ENCODE measurements around the gene GRIA4. TPM values are rescaled to one million over a fixed set of nuclear protein-coding genes. Genes with fewer than 3 reads are reported as not detected.

Gene GRIA4
- total and polyA plus RNA-seq, 7 donors: 0.23 to 6.6 (median 1.9) TPM

DNA sequence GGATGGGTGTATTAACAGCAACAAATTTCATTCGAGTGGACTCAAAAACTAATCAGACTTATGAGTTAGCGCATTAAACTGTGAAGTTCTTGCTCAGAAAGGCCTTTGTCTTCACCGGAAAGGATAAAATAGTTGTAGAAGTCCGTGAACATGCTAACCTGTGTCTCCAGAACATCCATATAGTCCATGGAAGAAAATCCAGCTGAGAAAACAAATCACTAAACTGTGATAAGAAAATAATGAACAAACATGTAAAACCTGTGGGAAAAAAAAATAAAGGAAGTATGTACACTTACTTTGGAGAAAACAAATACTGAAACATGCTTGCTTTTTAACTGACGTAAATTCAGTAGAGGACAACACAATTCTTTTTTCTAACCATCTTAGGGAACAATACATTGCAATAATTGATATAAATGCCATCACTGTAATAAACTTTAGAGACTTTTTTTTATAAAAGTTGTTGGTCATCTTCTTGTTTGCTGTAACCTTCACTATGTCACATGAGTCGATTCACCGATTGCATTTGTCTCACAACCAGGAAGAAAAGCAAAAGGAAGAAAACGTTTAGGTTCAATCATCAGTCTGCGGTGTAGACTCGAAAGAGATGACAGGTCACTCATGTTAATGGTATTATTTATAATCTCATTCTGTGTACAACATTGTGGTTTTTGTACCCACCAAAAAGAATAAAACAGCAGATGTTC is 370.3 kb downstream of the GRIA4 start:
- no peaks in the 10 kb centered on the region for H3K27me3 ChIP-seq
- intact Hi-C loops (cut with DNase I): no loop called here
- no peaks in the 10 kb centered on the region for H3K4me1 ChIP-seq
- TF ChIP-seq, protein P1, sequence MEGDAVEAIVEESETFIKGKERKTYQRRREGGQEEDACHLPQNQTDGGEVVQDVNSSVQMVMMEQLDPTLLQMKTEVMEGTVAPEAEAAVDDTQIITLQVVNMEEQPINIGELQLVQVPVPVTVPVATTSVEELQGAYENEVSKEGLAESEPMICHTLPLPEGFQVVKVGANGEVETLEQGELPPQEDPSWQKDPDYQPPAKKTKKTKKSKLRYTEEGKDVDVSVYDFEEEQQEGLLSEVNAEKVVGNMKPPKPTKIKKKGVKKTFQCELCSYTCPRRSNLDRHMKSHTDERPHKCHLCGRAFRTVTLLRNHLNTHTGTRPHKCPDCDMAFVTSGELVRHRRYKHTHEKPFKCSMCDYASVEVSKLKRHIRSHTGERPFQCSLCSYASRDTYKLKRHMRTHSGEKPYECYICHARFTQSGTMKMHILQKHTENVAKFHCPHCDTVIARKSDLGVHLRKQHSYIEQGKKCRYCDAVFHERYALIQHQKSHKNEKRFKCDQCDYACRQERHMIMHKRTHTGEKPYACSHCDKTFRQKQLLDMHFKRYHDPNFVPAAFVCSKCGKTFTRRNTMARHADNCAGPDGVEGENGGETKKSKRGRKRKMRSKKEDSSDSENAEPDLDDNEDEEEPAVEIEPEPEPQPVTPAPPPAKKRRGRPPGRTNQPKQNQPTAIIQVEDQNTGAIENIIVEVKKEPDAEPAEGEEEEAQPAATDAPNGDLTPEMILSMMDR (IDR thresholded peaks at IDR 0.05): no peak
- TF ChIP-seq POLR2A (IDR thresholded peaks at IDR 0.05) (no peak), EP300 (IDR thresholded peaks at IDR 0.05) (no peak), POLR2AphosphoS5 (IDR thresholded peaks at IDR 0.05) (no peak)
- H3K9me3 ChIP-seq: no peaks in the 10 kb centered on the region
- H3K36me3 ChIP-seq: no peaks in the 10 kb centered on the region
- H3K27ac ChIP-seq: no peak overlapping the region
- DNase-seq: no peak
- WGBS, 2 donors: 84 to 90% methylated on average over 10 of the region's 10 CpGs
- H3K4me3 ChIP-seq: no peak overlapping the region

DNA sequence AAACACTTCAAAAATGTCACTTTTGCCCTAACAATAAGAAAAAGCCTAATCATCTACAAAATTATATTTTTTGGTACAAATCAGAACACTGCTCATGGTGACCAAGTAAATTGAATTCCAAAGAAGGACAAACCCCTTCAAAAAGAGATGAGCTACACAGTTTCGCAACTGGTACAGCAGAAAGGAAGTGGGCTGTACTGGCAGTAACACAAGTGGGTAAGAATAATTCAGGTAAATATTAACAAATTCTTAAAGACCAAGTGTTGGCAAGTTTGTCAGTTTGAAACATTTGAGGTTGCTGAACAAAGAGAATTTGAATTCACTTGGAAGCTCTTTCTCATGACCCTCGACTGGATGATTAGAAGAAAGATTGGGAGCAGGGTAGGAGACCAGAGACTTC is 376.7 kb downstream of the GRIA4 start:
- intact Hi-C loops (cut with DNase I): no loop called here
- TF ChIP-seq, protein P1 (IDR thresholded peaks at IDR 0.05): no peak
- no peak for TF ChIP-seq POLR2A (IDR thresholded peaks at IDR 0.05)
- TF ChIP-seq EP300 (IDR thresholded peaks at IDR 0.05): no peak
- no peak for TF ChIP-seq POLR2AphosphoS5 (IDR thresholded peaks at IDR 0.05)
- Histone ChIP-seq H3K27ac (no peak overlapping the region), H3K36me3 (no peaks in the 10 kb centered on the region), H3K9me3 (no peaks in the 10 kb centered on the region), H3K4me3 (no peak overlapping the region), H3K27me3 (no peaks in the 10 kb centered on the region), H3K4me1 (no peaks in the 10 kb centered on the region)
- WGBS, 2 donors: 73 to 83% methylated on average over 2 of the region's 2 CpGs
- DNase-seq: no peak

DNA sequence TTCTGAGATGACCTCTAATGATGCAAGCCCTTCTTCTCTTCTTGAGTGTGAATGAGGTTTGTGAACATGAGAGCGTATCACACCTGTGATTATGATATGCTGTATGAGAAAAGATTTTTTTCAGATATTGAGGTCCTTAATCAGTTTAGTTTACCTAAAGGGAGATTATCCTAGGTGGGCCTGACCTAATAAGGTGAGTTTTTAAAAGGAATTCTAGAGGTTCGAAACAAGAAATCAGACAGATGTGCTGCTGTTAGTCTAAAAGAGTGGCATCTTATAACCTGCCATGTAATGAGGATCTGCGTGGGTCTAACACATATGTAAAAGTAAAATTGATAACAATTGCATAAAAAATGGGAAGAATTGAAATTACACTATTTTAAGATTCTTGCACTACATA is 378.3 kb downstream of the GRIA4 start:
- no peaks in the 10 kb centered on the region for H3K27me3 ChIP-seq
- no peaks in the 10 kb centered on the region for H3K36me3 ChIP-seq
- 94% methylated on average over 3 of the region's 3 CpGs for WGBS, 2 donors
- no peak overlapping the region for H3K4me3 ChIP-seq
- TF ChIP-seq EP300 (IDR thresholded peaks at IDR 0.05) (no peak), POLR2AphosphoS5 (IDR thresholded peaks at IDR 0.05) (no peak)
- intact Hi-C loops (cut with DNase I): no loop called here
- H3K9me3 ChIP-seq: no peaks in the 10 kb centered on the region
- H3K27ac ChIP-seq: no peak overlapping the region
- H3K4me1 ChIP-seq: no peaks in the 10 kb centered on the region
- no peak for DNase-seq

DNA sequence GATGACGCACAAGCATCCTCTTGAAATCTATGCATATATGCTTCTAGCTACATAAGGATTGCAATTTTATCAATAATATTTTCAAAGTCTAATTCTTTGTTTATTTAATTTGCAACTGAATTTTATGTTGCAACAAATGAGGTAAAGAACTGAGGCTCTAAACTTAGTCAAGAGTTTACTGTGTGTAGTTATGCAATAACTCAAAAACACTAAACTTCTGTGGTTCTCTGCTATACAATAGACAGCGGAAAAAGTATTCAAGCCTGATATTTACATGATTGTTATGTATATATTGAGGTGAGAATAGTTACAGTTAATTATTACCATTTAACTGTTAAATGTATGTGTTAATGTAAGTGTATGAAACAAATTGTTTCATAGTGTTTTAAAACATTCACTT is 379.3 kb downstream of the GRIA4 start:
- Histone ChIP-seq H3K27ac (no peak overlapping the region), H3K4me1 (no peaks in the 10 kb centered on the region), H3K9me3 (no peaks in the 10 kb centered on the region), H3K27me3 (no peaks in the 10 kb centered on the region), H3K36me3 (peaks cover 0 to 9% (median 0%) of the 10 kb centered on the region in 4 donors), H3K4me3 (no peak overlapping the region)
- TF ChIP-seq POLR2AphosphoS5 (IDR thresholded peaks at IDR 0.05) (no peak), EP300 (IDR thresholded peaks at IDR 0.05) (no peak)
- TF ChIP-seq, protein P1 (IDR thresholded peaks at IDR 0.05): no peak
- 91 to 96% methylated on average over 2 of the region's 2 CpGs for WGBS, 2 donors
- intact Hi-C loops (cut with DNase I): no loop called here
- DNase-seq: no peak

DNA sequence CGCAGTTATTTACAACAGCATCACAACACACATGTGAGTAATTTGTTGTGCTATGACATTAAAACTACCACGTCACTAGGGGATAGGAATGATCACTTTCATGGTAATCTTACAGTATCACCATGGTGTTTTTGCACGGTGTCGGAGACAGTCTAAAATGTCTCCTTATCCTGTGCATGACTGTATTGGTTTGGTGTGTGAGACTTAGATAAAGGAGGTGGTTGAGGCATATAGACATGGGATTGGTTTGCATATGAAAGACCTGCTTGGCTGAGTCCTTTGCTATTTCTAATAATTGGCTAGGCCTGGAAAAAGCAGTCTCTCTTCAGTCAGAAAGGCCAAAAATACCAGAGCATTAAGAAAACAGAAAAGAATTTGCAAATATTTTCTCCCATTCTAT is 382.0 kb downstream of the GRIA4 start:
- Histone ChIP-seq H3K4me3 (no peak overlapping the region), H3K9me3 (no peaks in the 10 kb centered on the region), H3K36me3 (peaks cover 0 to 29% (median 6%) of the 10 kb centered on the region in 4 donors), H3K27ac (no peak overlapping the region), H3K27me3 (no peaks in the 10 kb centered on the region), H3K4me1 (no peaks in the 10 kb centered on the region)
- TF ChIP-seq, protein P1 (IDR thresholded peaks at IDR 0.05): no peak
- no peak for TF ChIP-seq EP300 (IDR thresholded peaks at IDR 0.05)
- TF ChIP-seq POLR2A (IDR thresholded peaks at IDR 0.05): no peak
- no peak for TF ChIP-seq POLR2AphosphoS5 (IDR thresholded peaks at IDR 0.05)
- intact Hi-C loops (cut with DNase I): no loop called here
- no peak for DNase-seq
- 92 to 95% methylated on average over 4 of the region's 4 CpGs for WGBS, 2 donors

Data from sigmoid colon (tissue), 7 donors.